HepG2 (cell line): ENCODE measurements around the gene SERPIND1. TPM values are rescaled to one million over a fixed set of nuclear protein-coding genes. Genes with fewer than 3 reads are reported as not detected.
A peak's percentile ranks its signal among the peaks of the same experiment; 100 is the strongest.

Experiments
- ARNT ChIP-seq: fragments of 450-650 bp; IDR thresholded peaks from 2 replicates; pipeline ENCODE4 v1.6.1; 2017
- ATF6 ChIP-seq: sonication (generic); formaldehyde crosslinking; conservative IDR thresholded peaks from 2 replicates; pipeline ENCODE4 v1.4.0; 2020; ENCODE audit warnings: missing genetic modification reagents
- EHMT2 ChIP-seq: fragments of 200-600 bp; sonication (generic); IDR thresholded peaks from 2 replicates; pipeline ENCODE4 v1.7.0; 2017; ENCODE audit warnings: antibody characterized with exemption, low read depth, low read length, borderline replicate concordance
- GATA4 ChIP-seq: sonication (generic); IDR thresholded peaks from 2 replicates; pipeline ENCODE4 v1.6.1; 2016; ENCODE audit warnings: antibody characterized with exemption, low read depth, borderline replicate concordance
- GMEB1 ChIP-seq: sonication (generic); formaldehyde crosslinking; IDR thresholded peaks from 2 replicates; pipeline ENCODE4 v1.5.1; 2020; ENCODE audit warnings: missing genetic modification reagents, mild to moderate bottlenecking, borderline replicate concordance
- HOXA5 ChIP-seq: sonication (generic); formaldehyde crosslinking; IDR thresholded peaks from 2 replicates; pipeline ENCODE4 v1.4.0; 2020; ENCODE audit warnings: missing genetic modification reagents
- JUND ChIP-seq: sonication (generic); formaldehyde crosslinking; IDR thresholded peaks from 2 replicates; pipeline ENCODE4 v1.8.0; 2022; ENCODE audit warnings: mild to moderate bottlenecking, missing genetic modification reagents
- KDM4B ChIP-seq: sonication (generic); formaldehyde crosslinking; IDR thresholded peaks from 2 replicates; pipeline ENCODE4 v1.4.0; 2020; ENCODE audit warnings: missing genetic modification reagents
- NFAT5 ChIP-seq: sonication (generic); formaldehyde crosslinking; IDR thresholded peaks from 2 replicates; pipeline ENCODE4 v1.4.0; 2020; ENCODE audit warnings: missing genetic modification reagents
- NFYC ChIP-seq: IDR thresholded peaks from 2 replicates; pipeline ENCODE4 v1.6.1; 2016; ENCODE audit warnings: missing genetic modification reagents, missing compliant biosample characterization
- PHF20 ChIP-seq: sonication (generic); formaldehyde crosslinking; IDR thresholded peaks from 2 replicates; pipeline ENCODE4 v1.5.0; 2020; ENCODE audit warnings: mild to moderate bottlenecking, missing genetic modification reagents
- SATB2 ChIP-seq: sonication (generic); formaldehyde crosslinking; IDR thresholded peaks from 2 replicates; pipeline ENCODE4 v1.5.0; 2020; ENCODE audit warnings: missing genetic modification reagents
- SRSF4 ChIP-seq: fragments of 200-400 bp; formaldehyde crosslinking; IDR thresholded peaks from one replicate; pipeline ENCODE4 v1.6.1; 2018; ENCODE audit warnings: mild to moderate bottlenecking, low read depth, low read length, moderate library complexity; ENCODE audit not compliant: poor library complexity, severe bottlenecking
- TOE1 ChIP-seq: sonication (generic); formaldehyde crosslinking; IDR thresholded peaks from 2 replicates; pipeline ENCODE4 v1.4.0; 2020; ENCODE audit warnings: mild to moderate bottlenecking, missing genetic modification reagents
- ZNF337 ChIP-seq: sonication (generic); formaldehyde crosslinking; IDR thresholded peaks from 2 replicates; pipeline ENCODE4 v1.5.1; 2020; ENCODE audit warnings: missing genetic modification reagents, low read depth, mild to moderate bottlenecking, borderline replicate concordance
- ZNF451 ChIP-seq: sonication (generic); formaldehyde crosslinking; IDR thresholded peaks from 2 replicates; pipeline ENCODE4 v1.5.0; 2020; ENCODE audit warnings: mild to moderate bottlenecking, missing genetic modification reagents
- ZNF569 ChIP-seq: sonication (generic); formaldehyde crosslinking; IDR thresholded peaks from 2 replicates; pipeline ENCODE4 v1.5.0; 2020; ENCODE audit warnings: mild to moderate bottlenecking, missing genetic modification reagents, moderate library complexity, borderline replicate concordance
- ZNF740 ChIP-seq: sonication (generic); formaldehyde crosslinking; IDR thresholded peaks from 2 replicates; pipeline ENCODE4 v1.4.0; 2020; ENCODE audit warnings: missing genetic modification reagents
- ZNF788 ChIP-seq: sonication (generic); formaldehyde crosslinking; IDR thresholded peaks from 2 replicates; pipeline ENCODE4 v1.5.0; 2020; ENCODE audit warnings: mild to moderate bottlenecking, missing genetic modification reagents, borderline replicate concordance
- ZNF850 ChIP-seq: sonication (generic); formaldehyde crosslinking; conservative IDR thresholded peaks from 2 replicates; pipeline ENCODE4 v1.9.0; 2021; ENCODE audit warnings: mild to moderate bottlenecking, missing genetic modification reagents
- ZSCAN21 ChIP-seq: sonication (generic); formaldehyde crosslinking; IDR thresholded peaks from 2 replicates; pipeline ENCODE4 v1.8.0; 2022; ENCODE audit warnings: mild to moderate bottlenecking, missing genetic modification reagents, moderate library complexity, borderline replicate concordance
- polyA plus RNA-seq, 8 experiments: library from polyadenylated mRNA; depleted of rRNA in 3 of 8; stranded (reverse) in 7 of 8; unstranded in 1 of 8; fragments of >200 nt; fragmentation: Illumina TruSeq in 4 of 8; extraction: Trizol in 4 of 8; gene quantifications; 2 replicates each; pipeline versions ENCODE4 v1.2.1 to v1.2.3, GENCODE V29; 2011 to 2016; ENCODE audit warnings: low read depth in 4 of 8, missing spikeins in 1 of 8, mixed read lengths in 1 of 8; ENCODE audit not compliant: insufficient read depth in 1 of 8
- total RNA-seq, 5 experiments: library from RNA; depleted of rRNA; stranded (reverse); fragments of >200 nt; fragmentation: Illumina TruSeq; extraction: Trizol; gene quantifications; 2 replicates each; pipeline ENCODE4 v1.2.3, GENCODE V29; 2016; ENCODE audit warnings: low read depth in 1 of 5

SERPIND1 gene
- total and polyA plus RNA-seq, 2 of the 13 experiments (the other 11 are each of a cell fraction or from before 2014, with no cell fraction given), result 111 to 350 TPM

GRCh38 chr22:20776624-20777405 lies 2.9 kb downstream of the SERPIND1 start (continued):
- no peak for TF ChIP-seq NFAT5 (CRISPR knock-in tag)
- TF ChIP-seq ATF6 (CRISPR knock-in tag), result no peak
- no peak for TF ChIP-seq ZNF788 (CRISPR knock-in tag)
- no peak for TF ChIP-seq ZSCAN21 (CRISPR knock-in tag)
- TF ChIP-seq ARNT, result no peak
- TF ChIP-seq ZNF740 (CRISPR knock-in tag), result no peak
- TF ChIP-seq ZNF569 (CRISPR knock-in tag), result no peak
- no peak for TF ChIP-seq NFYC (CRISPR knock-in tag)
- no peak for TF ChIP-seq ZNF337 (CRISPR knock-in tag)
- TF ChIP-seq ZNF451 (CRISPR knock-in tag), result no peak
- TF ChIP-seq TOE1 (CRISPR knock-in tag), result no peak
- TF ChIP-seq GMEB1 (CRISPR knock-in tag), result no peak
- no peak for TF ChIP-seq JUND (CRISPR knock-in tag)
- no peak for TF ChIP-seq PHF20 (CRISPR knock-in tag)
- 0 out of 2 replicates have a peak, but pooled peaks have one; percentile 39 for TF ChIP-seq GATA4
- 0 out of 2 replicates have a peak, but pooled peaks have one; percentile 52 for TF ChIP-seq KDM4B
- no peak for TF ChIP-seq EHMT2
- no peak for TF ChIP-seq SRSF4
- no peak for TF ChIP-seq HOXA5 (CRISPR knock-in tag)
- no peak for TF ChIP-seq ZNF850 (CRISPR knock-in tag)
- no peak for TF ChIP-seq SATB2 (CRISPR knock-in tag)
